GM12878 (cell line): ENCODE data around the gene TXNL1. TPM values are rescaled to one million over a fixed set of nuclear protein-coding genes. Genes with fewer than 3 reads are reported as not detected.

ENCODE experiments used
- ATAC-seq: fragments of 200-7000 bp; cut with Tn5 transposase; 3 replicates; pipeline ENCODE4 v1.9.1; 2020; ENCODE audit warnings: mild to moderate bottlenecking, moderate library complexity
- BruUV-seq: library from RNA; stranded (reverse); fragments of 400-500 nt; replicated peaks from 2 replicates; lab custom pipeline; 2021; lab: Mats Ljungman, UMichigan
- CTCF ChIA-PET: fragments of 300-600 bp; sonication (Branson Sonifier 250); formaldehyde crosslinking; extraction: SDS; loops from one replicate; lab custom pipeline; 2021; ENCODE audit warnings: inconsistent platforms; lab: Yijun Ruan, JAX
- POLR2A ChIA-PET: fragments of 350-600 bp; formaldehyde crosslinking; extraction: SDS; loops from one replicate; lab custom pipeline; 2021; ENCODE audit warnings: inconsistent platforms; lab: Charles Lee
- RAD21 ChIA-PET: fragments of 300-600 bp; sonication (Branson Sonifier 250); formaldehyde crosslinking; loops from one replicate; lab custom pipeline; 2023; ENCODE audit warnings: antibody characterized with exemption; ENCODE audit not compliant: unreplicated experiment; lab: Charles Lee
- SMC1A ChIA-PET: fragments of 300-600 bp; sonication (Branson Sonifier 250); formaldehyde crosslinking; loops from one replicate; lab custom pipeline; 2023; ENCODE audit not compliant: unreplicated experiment, uncharacterized antibody; lab: Charles Lee
- DNase-seq: peaks from one replicate; pipeline ENCODE4 v3.0.0-alpha.2; 2011; ENCODE audit warnings: low read depth, low spot score
- FAIRE-seq: peaks from 3 replicates; lab custom pipeline; 2011; peaks lifted over from hg19 to GRCh38; lab: Jason Lieb, UNC
- H2AFZ ChIP-seq: 2 replicates; pipeline ENCODE4 v1.6.0; 2011; ENCODE audit warnings: low read depth, low read length, control low read depth; ENCODE audit not compliant: control insufficient read depth
- H3K27ac ChIP-seq: 2 replicates; pipeline ENCODE4 v1.5.1; 2011; ENCODE audit warnings: control low read depth; ENCODE audit not compliant: control insufficient read depth, insufficient read depth
- H3K27me3 ChIP-seq, 2 experiments: replicated peaks in 1 of 2; 2 replicates each; pipeline versions ENCODE4 v1.6.0 to v1.6.1; 2011; ENCODE audit warnings: low read length in 1 of 2; ENCODE audit not compliant: control insufficient read depth in 2 of 2, insufficient read depth in 2 of 2
- H3K36me3 ChIP-seq, 2 experiments: 2 replicates each; pipeline ENCODE4 v1.5.1; 2011; ENCODE audit warnings: low read length in 1 of 2; ENCODE audit not compliant: control insufficient read depth in 2 of 2, insufficient read depth in 2 of 2
- H3K4me1 ChIP-seq: 2 replicates; pipeline ENCODE4 v1.6.1; 2011; ENCODE audit warnings: mild to moderate bottlenecking, low read length, moderate library complexity, mixed read lengths; ENCODE audit not compliant: control insufficient read depth, insufficient read depth
- H3K4me2 ChIP-seq: 2 replicates; pipeline ENCODE4 v1.6.0; 2011; ENCODE audit warnings: control low read depth; ENCODE audit not compliant: control insufficient read depth, insufficient read depth
- H3K4me3 ChIP-seq: fragments of 200-600 bp; sonication (generic); 2 replicates; pipeline ENCODE4 v1.5.1; 2016
- H3K79me2 ChIP-seq: 2 replicates; pipeline ENCODE4 v1.6.0; 2011; ENCODE audit warnings: low read length; ENCODE audit not compliant: control insufficient read depth, insufficient read depth
- H3K9ac ChIP-seq: 2 replicates; pipeline ENCODE4 v1.8.0; 2011; ENCODE audit warnings: low read length, control low read depth, mixed read lengths; ENCODE audit not compliant: control insufficient read depth, insufficient read depth
- H3K9me3 ChIP-seq: replicated peaks from 3 replicates; pipeline ENCODE4 v1.5.1; 2011; ENCODE audit warnings: mild to moderate bottlenecking, low read length; ENCODE audit not compliant: control insufficient read depth, insufficient read depth
- H4K20me1 ChIP-seq: 2 replicates; pipeline ENCODE4 v1.6.0; 2011; ENCODE audit not compliant: control insufficient read depth, insufficient read depth
- CTCF ChIP-seq, 3 experiments: IDR thresholded peaks in 2 of 3; conservative IDR thresholded peaks in 1 of 3; 2 replicates each; pipeline ENCODE4 v1.5.1; 2011; ENCODE audit warnings: low read depth in 3 of 3, low read length in 3 of 3, mild to moderate bottlenecking in 3 of 3, control low read depth in 2 of 3, moderate library complexity in 2 of 3, inconsistent platforms in 1 of 3, mixed read lengths in 1 of 3; ENCODE audit not compliant: control insufficient read depth in 2 of 3, insufficient read depth in 1 of 3; ENCODE audit errors: extremely low read depth in 1 of 3
- GABPA ChIP-seq: IDR thresholded peaks from 2 replicates; pipeline ENCODE4 v1.6.1; 2014; ENCODE audit warnings: antibody characterized with exemption, low read depth, mild to moderate bottlenecking, inconsistent platforms
- POU2F2 ChIP-seq: IDR thresholded peaks from 3 replicates; pipeline ENCODE4 v1.6.1; 2011; ENCODE audit warnings: low read depth, mild to moderate bottlenecking, low read length, borderline replicate concordance
- RAD21 ChIP-seq: IDR thresholded peaks from 2 replicates; pipeline ENCODE4 v1.6.1; 2011; ENCODE audit warnings: mild to moderate bottlenecking, low read depth, low read length, moderate library complexity; ENCODE audit not compliant: insufficient read depth
- SMC3 ChIP-seq: IDR thresholded peaks from 2 replicates; pipeline ENCODE4 v1.6.1; 2011; ENCODE audit warnings: low read length, improper control_type of control experiment, borderline replicate concordance
- ZNF274 ChIP-seq: IDR thresholded peaks from one replicate; pipeline ENCODE4 v1.8.0; 2011; ENCODE audit not compliant: insufficient read length, insufficient read depth
- WGBS: methylation state at CpG from one replicate; pipeline ENCODE4 v1.1.6; 2016; ENCODE audit warnings: low lambda C conversion rate; ENCODE audit not compliant: insufficient replicate concordance, insufficient coverage; ENCODE audit errors: missing lambda C conversion rate; 5-methylcytosine and 5-hydroxymethylcytosine counted together
- in situ Hi-C: fragments of 300-500 bp; cut with MboI; formaldehyde crosslinking; loops from 9 replicates; pipeline ENCODE4 v1.14.3; 2018; ENCODE audit warnings: mixed read lengths
- intact Hi-C: fragments of 100-400 bp; cut with micrococcal nuclease; formaldehyde crosslinking; loops from one replicate; pipeline ENCODE4 v1.14.2; 2022; ENCODE audit not compliant: unreplicated experiment
- polyA plus RNA-seq, 11 experiments: library from polyadenylated mRNA; depleted of rRNA in 4 of 11; unstranded in 6 of 11; stranded (reverse) in 5 of 11; fragments of >200 nt; fragmentation: Nextera tagmentation in 4 of 11; fragmentation: Illumina TruSeq in 1 of 11; extraction: Ambion mirVana in 4 of 11; extraction: Trizol in 1 of 11; gene quantifications; 1 replicate in 1 of 11; 2 replicates in 10 of 11; pipeline versions ENCODE4 v1.2.1 to v1.2.3, GENCODE V29; 2011 to 2016; ENCODE audit warnings: inconsistent platforms in 2 of 11, missing spikeins in 2 of 11, low read depth in 1 of 11
- total RNA-seq, 4 experiments: library from RNA; depleted of rRNA in 3 of 4; stranded (reverse); fragments of >200 nt in 3 of 4; fragmentation: Illumina TruSeq in 1 of 4; extraction: Trizol in 1 of 4; gene quantifications; 2 replicates each; pipeline versions ENCODE4 v1.2.1 to v1.2.3, GENCODE V29; 2013 to 2021

TXNL1 gene
- total and polyA plus RNA-seq, 10 of the 15 experiments (the other 5 are each of a cell fraction or from before 2014, with no cell fraction given), result 30.9 to 124 (median 71.2) TPM

- Histone ChIP-seq H3K9ac (no peak overlapping the region), H3K4me1 (no peaks in the 10 kb centered on the region; the same call in none of the 2 replicates), H3K36me3 (no peaks in the 10 kb centered on the region), H4K20me1 (no peaks in the 10 kb centered on the region), H3K27me3 (no peaks in the 10 kb centered on the region), H3K27ac (no peak overlapping the region), H2AFZ (no peak overlapping the region), H3K4me3 (no peak overlapping the region), H3K79me2 (no peaks in the 10 kb centered on the region), H3K9me3 (no peaks in the 10 kb centered on the region), H3K4me2 (no peak overlapping the region)
- ChIA-PET POLR2A (no interaction called here), RAD21 (interaction anchor here (0.6 kb wide), 1 partner anchor 37 kb away, joined by 4 read pairs; no protein-coding TSS in a partner anchor), CTCF (interaction anchor here (0.6 to 10.0 kb wide), 11 partner anchors 13 to 142 kb away, joined by 3 to 69 read pairs (median 4); no protein-coding TSS in a partner anchor), SMC1A (interaction anchor here (0.6 to 6.7 kb wide), 4 partner anchors 8 to 64 kb away, joined by 3 to 30 read pairs (median 4); no protein-coding TSS in a partner anchor)
- peak; percentile 6; the same call in 1 of the 2 replicates for TF ChIP-seq SMC3
- TF ChIP-seq CTCF (IDR thresholded peaks at IDR 0.05 in 2 of 3, conservative IDR thresholded peaks at IDR 0.05 in 1 of 3; ENCODE audit: control insufficient read depth in 2 of 3, extremely low read depth in 1 of 3, insufficient read depth in 1 of 3, low read depth in 3 of 3, low read length in 3 of 3), result peak; percentile 40 to 62 (median 60); a peak in 5 of 6 replicates
- peak; percentile 46; the same call in 1 of the 3 replicates for TF ChIP-seq POU2F2
- TF ChIP-seq ZNF274, result no peak
- peak; percentile 37; the same call in 1 of the 2 replicates for TF ChIP-seq RAD21
- no peak for TF ChIP-seq GABPA
- FAIRE-seq (peak; percentile 65), DNase-seq (no peak), ATAC-seq (peak; percentile 49)
- intact Hi-C loops (no loop called here), in situ Hi-C loops (no loop called here)
- BruUV-seq, result no TSS peak
- WGBS, result 48% methylated on average over 5 of the region's 5 CpGs
These were observed 7.1 kb upstream of the TXNL1 start for GRCh38 chr18:56645415-56646016.
